NOMO-1 treated with dmso at 0.1 percent for 144 hours (cell line): ENCODE measurements around the gene TBC1D22A.

Experiments used
- DNase-seq: peaks from one replicate; lab custom pipeline; 2025; ENCODE audit not compliant: unreplicated experiment; lab: John Stamatoyannopoulos, UW

Gene TBC1D22A

GRCh38 chr22:46906326-46907045 is 144.0 kb downstream of the TBC1D22A start:
- DNase-seq, result no peak

GRCh38 chr22:46907241-46908215 is 145.1 kb downstream of the TBC1D22A start:
- DNase-seq, result no peak

- DNase-seq, result no peak
Observed at GRCh38 chr22:46908641-46909107, 146.2 kb downstream of the TBC1D22A start.

- DNase-seq, result no peak
Observed at GRCh38 chr22:46909237-46910030, 147.0 kb downstream of the TBC1D22A start.

GRCh38 chr22:46910624-46911023 is 148.2 kb downstream of the TBC1D22A start:
- no peak for DNase-seq

GRCh38 chr22:46911346-46911745 is 148.9 kb downstream of the TBC1D22A start:
- no peak for DNase-seq

- DNase-seq, result no peak
Observed at GRCh38 chr22:46913351-46913750, 150.9 kb downstream of the TBC1D22A start.

GRCh38 chr22:46914481-46914880 is 152.0 kb downstream of the TBC1D22A start:
- DNase-seq, result no peak

- DNase-seq, result no peak
Observed at GRCh38 chr22:46914916-46915894, 152.8 kb downstream of the TBC1D22A start.

- DNase-seq, result no peak
Observed at GRCh38 chr22:46915950-46916730, 153.7 kb downstream of the TBC1D22A start.

GRCh38 chr22:46916886-46917770 is 154.7 kb downstream of the TBC1D22A start:
- DNase-seq, result no peak

GRCh38 chr22:46917771-46918101 is 155.3 kb downstream of the TBC1D22A start:
- no peak for DNase-seq

- no peak for DNase-seq
Observed at GRCh38 chr22:46918197-46918596, 155.7 kb downstream of the TBC1D22A start.

- no peak for DNase-seq
Observed at GRCh38 chr22:46922037-46922436, 159.6 kb downstream of the TBC1D22A start.

- DNase-seq, result no peak
Observed at GRCh38 chr22:46923394-46923793, 160.9 kb downstream of the TBC1D22A start.

GRCh38 chr22:46925818-46926217 is 163.4 kb downstream of the TBC1D22A start:
- DNase-seq, result no peak

- no peak for DNase-seq
Observed at GRCh38 chr22:46929046-46929709, 166.7 kb downstream of the TBC1D22A start.

- no peak for DNase-seq
Observed at GRCh38 chr22:46929710-46930204, 167.3 kb downstream of the TBC1D22A start.
